Mononuclear cell (primary cell): ENCODE results near the gene SRXN1. TPM values are rescaled to one million over a fixed set of nuclear protein-coding genes. Genes with fewer than 3 reads are reported as not detected.
"Not testable (repeated sequence)": the region's sequence is repeated elsewhere in the genome, so short reads cannot be mapped to it uniquely, and the experiment has no call there.

Source experiments
- H3K27me3 ChIP-seq: 2 replicates; pipeline ENCODE4 v1.6.0; 2011; ENCODE audit warnings: low read length, control low read depth; ENCODE audit not compliant: insufficient read depth
- H3K4me1 ChIP-seq: 2 replicates; pipeline ENCODE4 v1.5.1; 2011; ENCODE audit warnings: mild to moderate bottlenecking, low read length, control low read depth; ENCODE audit not compliant: insufficient read depth
- H3K4me3 ChIP-seq: 2 replicates; pipeline ENCODE4 v1.5.1; 2011; ENCODE audit warnings: mild to moderate bottlenecking, low read length, moderate library complexity
- H3K9me3 ChIP-seq: 2 replicates; pipeline ENCODE4 v1.5.1; 2011; ENCODE audit warnings: low read depth, mild to moderate bottlenecking, control low read depth, low read length
- total RNA-seq: library from RNA; depleted of rRNA; stranded (reverse); fragments of >200 nt; gene quantifications from one replicate; pipeline ENCODE4 v1.2.3, GENCODE V29; 2012

SRXN1 gene
- total RNA-seq, 1 donor, result 35.2 TPM

DNA sequence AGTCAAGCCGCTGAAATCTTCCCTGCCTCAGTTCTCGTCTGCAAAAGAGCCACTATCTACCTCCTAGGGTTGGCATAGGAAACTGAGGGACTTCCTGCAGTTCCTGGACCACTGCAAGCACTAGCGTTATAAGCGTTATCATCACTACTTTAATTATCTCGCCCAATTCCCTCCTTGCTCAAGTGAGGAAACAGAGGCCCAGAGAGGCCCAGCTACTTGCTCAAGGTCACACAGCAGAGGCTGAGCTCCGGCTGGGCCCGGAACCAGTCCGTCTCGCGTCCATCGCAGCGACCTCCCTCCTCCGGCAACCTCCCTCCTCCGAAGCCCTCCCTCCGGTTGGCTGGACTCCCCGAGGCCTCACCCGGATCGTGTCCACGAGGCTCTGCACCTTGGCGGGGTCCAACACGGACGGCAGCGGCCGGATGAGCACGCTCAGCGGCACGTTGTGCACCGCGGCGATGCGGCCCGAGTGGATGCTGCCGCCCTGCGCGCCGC, 338 bp downstream of the SRXN1 start:
- Histone ChIP-seq H3K4me3 (peak overlapping the region; percentile 47), H3K27me3 (no peaks in the 10 kb centered on the region), H3K4me1 (peaks cover 31% of the 10 kb centered on the region), H3K9me3 (no peaks in the 10 kb centered on the region)

DNA sequence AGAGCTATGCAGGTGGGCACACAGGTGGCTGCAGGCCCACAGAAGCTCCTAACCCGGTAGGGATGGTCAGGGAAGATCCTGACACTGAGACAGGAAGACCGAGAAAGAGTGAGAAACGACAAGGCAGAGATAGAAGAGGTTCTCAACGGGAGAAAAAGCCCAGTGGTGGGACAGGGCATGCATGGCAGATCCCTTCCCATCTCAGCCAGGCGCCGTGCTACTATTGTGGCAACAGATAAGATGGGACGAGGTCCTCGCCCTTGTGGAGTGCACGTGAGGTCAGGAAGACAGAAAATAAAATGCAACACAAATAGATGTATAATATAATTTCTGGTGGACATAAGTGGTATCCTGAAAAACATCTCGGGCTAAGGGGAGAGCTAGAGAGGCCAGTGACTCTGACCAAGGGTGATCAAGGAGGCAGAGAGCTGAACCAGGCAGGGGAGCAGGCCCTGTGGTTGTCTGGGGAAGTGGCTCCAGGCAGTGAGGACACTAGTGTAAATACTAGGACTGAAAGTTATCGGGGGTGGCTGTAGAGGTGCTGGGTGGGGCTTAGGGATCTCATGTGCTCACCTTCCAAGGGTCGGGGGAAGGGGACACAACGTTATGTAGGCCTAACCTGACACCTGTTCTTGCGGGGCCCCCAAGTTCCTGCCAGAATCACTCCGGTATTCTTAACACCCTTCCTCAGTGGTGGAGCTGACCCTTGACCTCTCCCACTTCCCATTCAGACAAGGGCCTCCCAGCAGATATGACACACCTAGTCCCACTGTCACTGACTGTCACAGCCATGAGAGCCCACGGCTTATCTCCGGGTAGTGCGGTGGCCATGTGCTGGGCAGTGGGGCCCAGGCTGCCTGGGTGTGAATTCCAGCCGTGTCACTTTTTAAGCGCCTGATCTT, 1.0 kb downstream of the SRXN1 start:
- peaks cover 31% of the 10 kb centered on the region for H3K4me1 ChIP-seq
- H3K9me3 ChIP-seq, result no peaks in the 10 kb centered on the region
- H3K4me3 ChIP-seq, result peak overlapping the region; percentile 47
- no peaks in the 10 kb centered on the region for H3K27me3 ChIP-seq

- Histone ChIP-seq H3K9me3 (no peaks in the 10 kb centered on the region), H3K4me1 (peaks cover 33% of the 10 kb centered on the region), H3K27me3 (no peaks in the 10 kb centered on the region), H3K4me3 (no peak overlapping the region)
These were observed 2.0 kb downstream of the SRXN1 start for GRCh38 chr20:650954-651353.

- Histone ChIP-seq H3K9me3 (no peaks in the 10 kb centered on the region), H3K4me3 (no peak overlapping the region), H3K4me1 (peaks cover 39% of the 10 kb centered on the region), H3K27me3 (no peaks in the 10 kb centered on the region)
These were observed 2.7 kb downstream of the SRXN1 start for GRCh38 chr20:650281-650680.

DNA sequence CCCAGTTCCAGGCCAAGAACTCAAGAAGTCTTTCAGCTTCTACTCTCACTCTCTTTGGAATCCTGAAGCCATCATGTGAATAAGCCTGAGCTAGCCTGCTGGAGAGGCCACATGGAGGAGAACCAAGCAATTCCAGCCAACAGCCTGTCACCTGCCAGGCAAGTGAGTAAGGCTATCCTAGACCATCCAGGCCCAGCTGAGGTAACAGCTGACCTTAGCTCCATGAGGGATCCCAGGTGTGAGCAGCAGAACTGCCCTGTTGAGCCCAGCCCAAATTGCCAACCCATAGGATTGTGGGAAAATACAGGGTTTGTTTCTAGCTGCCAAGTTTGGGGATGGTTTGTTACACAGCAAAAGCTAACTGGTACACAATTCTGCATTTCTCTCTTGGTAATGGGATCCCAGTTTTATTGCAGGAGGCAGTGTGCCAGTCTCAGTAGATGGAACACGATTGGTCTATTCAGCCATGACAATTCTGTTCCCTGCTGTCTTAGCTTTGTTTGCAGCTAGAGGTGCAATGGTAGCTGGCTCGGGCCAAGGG, 5.5 kb downstream of the SRXN1 start:
- Histone ChIP-seq H3K9me3 (no peaks in the 10 kb centered on the region), H3K27me3 (peaks cover 11% of the 10 kb centered on the region), H3K4me1 (peaks cover 23% of the 10 kb centered on the region)

DNA sequence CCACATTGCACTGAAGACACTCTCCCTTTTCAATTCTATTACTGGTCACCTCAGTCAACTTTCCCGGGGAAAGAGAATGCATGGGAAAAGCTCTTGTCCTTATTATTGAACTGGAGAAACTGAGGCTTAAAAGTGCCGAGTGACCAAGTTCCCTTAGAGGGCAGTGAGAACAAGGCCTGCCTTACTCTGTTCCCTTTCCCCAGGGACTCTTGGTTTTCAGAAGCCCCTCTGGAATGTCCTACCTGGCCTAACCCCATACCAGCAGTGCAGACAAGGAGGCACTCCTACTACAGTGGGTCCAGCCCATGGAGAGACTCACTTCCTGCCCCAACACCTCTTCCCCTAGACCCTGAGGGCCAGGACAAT, 6.1 kb downstream of the SRXN1 start:
- Histone ChIP-seq H3K4me3 (no peak overlapping the region), H3K9me3 (no peaks in the 10 kb centered on the region), H3K27me3 (peaks cover 11% of the 10 kb centered on the region), H3K4me1 (peaks cover 17% of the 10 kb centered on the region)

More for the DNA sequence above, 5.5 kb downstream of the SRXN1 start:
- no peak overlapping the region for H3K4me3 ChIP-seq

- H3K4me3 ChIP-seq, result no peak overlapping the region
- no peaks in the 10 kb centered on the region for H3K9me3 ChIP-seq
- peaks cover 13% of the 10 kb centered on the region for H3K4me1 ChIP-seq
- peaks cover 11% of the 10 kb centered on the region for H3K27me3 ChIP-seq
These were observed 6.7 kb downstream of the SRXN1 start for GRCh38 chr20:646107-646867.

- peaks cover 13% of the 10 kb centered on the region for H3K4me1 ChIP-seq
- peaks cover 11% of the 10 kb centered on the region for H3K27me3 ChIP-seq
- H3K4me3 ChIP-seq, result no peak overlapping the region
- no peaks in the 10 kb centered on the region for H3K9me3 ChIP-seq
These were observed 7.5 kb downstream of the SRXN1 start for GRCh38 chr20:645318-646106.

DNA sequence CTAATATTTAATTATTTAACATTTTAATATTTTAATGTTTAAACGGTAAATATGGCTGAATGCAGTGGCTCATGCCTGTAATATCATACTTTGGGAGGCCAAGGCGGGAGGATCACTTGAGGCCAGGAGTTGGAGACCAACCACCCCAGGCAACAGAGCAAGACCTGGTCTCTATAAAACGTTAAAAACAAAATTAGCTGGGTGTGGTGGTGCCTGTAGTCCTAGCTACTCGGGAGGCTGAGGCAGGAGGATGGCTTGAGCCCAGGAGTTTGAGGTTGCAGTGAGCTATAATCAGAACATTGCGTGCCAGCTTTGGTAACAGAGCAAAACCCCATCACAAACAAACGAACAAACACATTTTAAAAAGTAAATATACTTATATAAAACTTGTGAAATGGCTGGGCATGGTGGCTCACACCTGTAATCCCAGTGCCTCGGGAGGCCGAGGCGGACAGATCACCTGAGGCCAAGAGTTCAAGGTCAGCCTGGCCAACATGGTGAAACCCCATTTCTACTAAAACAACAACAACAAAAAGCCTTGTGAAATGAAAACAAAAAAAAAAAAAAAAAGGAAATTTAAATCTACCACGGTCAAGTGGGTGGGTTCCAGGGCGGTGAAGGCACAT, 8.2 kb downstream of the SRXN1 start:
- peaks cover 11% of the 10 kb centered on the region for H3K27me3 ChIP-seq
- no peaks in the 10 kb centered on the region for H3K9me3 ChIP-seq
- peaks cover 13% of the 10 kb centered on the region for H3K4me1 ChIP-seq
- no peak overlapping the region for H3K4me3 ChIP-seq

GRCh38 chr20:642398-643174, 10.4 kb downstream of the SRXN1 start:
- Histone ChIP-seq H3K27me3 (peaks cover 11% of the 10 kb centered on the region), H3K4me1 (peaks cover 13% of the 10 kb centered on the region), H3K9me3 (no peaks in the 10 kb centered on the region), H3K4me3 (no peak overlapping the region)

- not testable (repeated sequence) for H3K4me3 ChIP-seq, H3K9me3 ChIP-seq
- Histone ChIP-seq H3K27me3 (peaks cover 11% of the 10 kb centered on the region), H3K4me1 (peaks cover 13% of the 10 kb centered on the region)
These were observed 11.0 kb downstream of the SRXN1 start for GRCh38 chr20:642013-642397.

DNA sequence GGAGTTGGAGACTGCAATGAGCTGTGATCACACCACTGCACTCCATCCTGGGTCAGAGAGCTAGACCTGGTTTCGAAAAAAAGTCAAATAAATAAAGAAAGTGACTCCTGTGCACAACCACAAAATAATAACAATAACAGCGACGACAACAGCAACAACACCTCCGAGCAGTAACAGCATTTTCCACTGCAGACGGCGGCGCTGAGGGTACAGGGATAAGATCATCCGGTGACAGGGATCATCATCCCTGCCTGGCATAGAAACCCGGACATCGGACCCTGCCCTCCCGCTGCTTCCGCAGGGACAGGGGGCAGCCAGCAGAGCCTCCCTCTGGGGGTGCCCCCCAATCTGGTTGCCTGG, 11.5 kb downstream of the SRXN1 start:
- peaks cover 13% of the 10 kb centered on the region for H3K4me1 ChIP-seq
- peaks cover 11% of the 10 kb centered on the region for H3K27me3 ChIP-seq
- H3K9me3 ChIP-seq, result no peaks in the 10 kb centered on the region
- H3K4me3 ChIP-seq, result no peak overlapping the region

DNA sequence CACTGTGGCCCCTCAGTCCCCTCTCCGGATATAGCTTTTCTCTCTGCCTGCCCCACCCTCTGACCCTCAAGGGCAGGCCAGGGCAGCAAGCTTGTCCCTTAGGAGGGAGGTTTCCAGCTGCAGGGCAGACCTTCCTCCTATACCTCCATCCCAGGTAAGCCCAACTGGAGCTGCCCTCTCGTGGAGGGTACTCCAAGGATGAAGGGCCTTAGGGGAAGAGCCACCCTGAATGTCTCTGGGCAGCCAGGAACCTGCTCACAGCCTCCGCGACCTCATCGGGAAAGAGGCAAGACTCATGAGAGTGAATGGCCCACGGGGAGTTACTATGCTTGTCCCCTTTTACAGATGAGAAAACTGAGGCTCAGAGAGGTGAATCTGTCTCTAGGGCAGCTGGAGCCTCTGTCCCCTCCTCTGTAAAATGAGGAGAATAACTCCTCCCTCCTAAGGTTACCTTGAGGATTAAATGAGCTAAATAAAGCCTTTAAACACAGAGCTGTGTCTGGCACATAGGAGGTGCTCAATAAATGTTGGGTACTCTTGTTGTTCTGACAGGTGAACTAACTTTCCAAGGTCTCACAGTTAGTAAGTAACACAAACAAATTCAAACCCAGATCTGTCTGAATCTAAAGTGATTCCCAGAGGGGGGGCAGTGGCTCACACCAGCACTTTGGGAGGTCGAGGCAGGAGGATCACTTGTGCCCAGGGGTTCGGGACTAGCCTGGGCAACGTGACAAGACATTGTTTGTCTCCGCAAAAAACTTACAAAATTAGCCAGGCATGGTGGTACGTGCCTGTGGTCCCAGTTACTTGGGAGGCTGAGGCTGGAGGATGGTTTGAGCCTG, 12.1 kb downstream of the SRXN1 start:
- H3K27me3 ChIP-seq, result peaks cover 11% of the 10 kb centered on the region
- H3K4me3 ChIP-seq, result no peak overlapping the region
- no peaks in the 10 kb centered on the region for H3K9me3 ChIP-seq

More for the DNA sequence above, 12.1 kb downstream of the SRXN1 start:
- peaks cover 10% of the 10 kb centered on the region for H3K4me1 ChIP-seq
